GM19025 (cell line): ENCODE results near the gene CBR1.
"Not testable (repeated sequence)": the region's sequence is repeated elsewhere in the genome, so short reads cannot be mapped to it uniquely, and the experiment has no call there.

Source experiments
- ATAC-seq: cut with Tn5 transposase; IDR thresholded peaks from one replicate; pipeline ENCODE4 v1.9.1; 2021; ENCODE audit warnings: mild to moderate bottlenecking, low read depth, moderate library complexity; ENCODE audit not compliant: unreplicated experiment

Gene CBR1

DNA sequence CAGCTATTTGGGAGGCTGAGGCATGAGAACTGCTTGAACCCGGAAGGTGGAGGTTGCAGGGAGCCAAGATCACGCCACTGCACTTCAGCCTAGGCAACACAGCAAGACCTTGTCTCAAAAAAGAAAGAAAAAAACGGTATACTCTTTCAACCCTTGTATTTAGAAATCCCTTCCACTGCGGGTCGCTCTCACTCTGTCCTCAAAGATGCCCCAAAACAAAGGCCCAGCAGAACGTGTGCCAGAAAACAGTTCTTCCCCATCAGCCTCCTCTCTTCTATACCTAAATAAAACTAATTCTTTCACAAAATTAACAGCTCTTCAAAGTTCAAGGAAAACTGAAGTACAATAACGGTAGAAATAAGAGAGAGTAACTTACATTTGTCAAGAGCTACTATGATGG lies 22.7 kb upstream of the CBR1 start:
- no peak for ATAC-seq

DNA sequence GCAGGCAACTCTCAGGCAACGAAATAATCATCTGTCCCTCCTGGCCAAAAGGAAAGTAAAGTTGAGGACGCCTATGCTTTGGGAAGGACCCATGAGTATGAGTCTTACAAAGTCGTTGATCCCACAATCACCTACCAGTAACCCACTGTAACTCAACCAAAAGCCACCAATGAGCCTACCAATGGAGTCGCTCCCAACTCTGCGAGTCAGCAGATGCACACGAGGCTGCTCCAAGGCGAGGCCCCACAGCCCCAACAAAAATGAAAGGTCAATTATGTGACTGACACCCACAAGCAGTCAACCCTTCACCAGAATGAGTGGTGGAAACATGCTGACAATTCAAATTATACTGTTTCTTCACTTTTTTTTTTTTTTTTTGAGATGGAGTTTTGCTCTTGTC lies 21.5 kb upstream of the CBR1 start:
- no peak for ATAC-seq

- ATAC-seq, result no peak
These were observed 16.7 kb upstream of the CBR1 start for GRCh38 chr21:36052860-36053714.

DNA sequence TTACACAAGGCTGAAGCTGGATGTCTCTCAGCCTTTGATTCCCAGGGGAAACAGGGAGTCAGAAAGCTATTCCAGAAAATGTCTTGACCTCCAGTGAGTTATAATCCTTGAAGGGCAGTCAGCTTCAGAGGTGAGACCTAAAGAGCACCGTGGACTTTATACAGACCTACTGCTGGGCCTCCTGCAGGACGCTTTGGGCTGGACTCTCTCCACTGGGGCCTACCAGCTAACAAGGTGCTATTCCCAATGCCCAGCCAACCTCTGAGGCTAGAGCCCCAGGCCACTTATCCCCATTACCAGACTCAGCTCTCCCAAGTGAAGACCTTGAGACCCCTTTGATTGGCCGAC lies 16.1 kb upstream of the CBR1 start:
- ATAC-seq, result no peak

GRCh38 chr21:36055551-36055950 lies 14.3 kb upstream of the CBR1 start:
- no peak for ATAC-seq

DNA sequence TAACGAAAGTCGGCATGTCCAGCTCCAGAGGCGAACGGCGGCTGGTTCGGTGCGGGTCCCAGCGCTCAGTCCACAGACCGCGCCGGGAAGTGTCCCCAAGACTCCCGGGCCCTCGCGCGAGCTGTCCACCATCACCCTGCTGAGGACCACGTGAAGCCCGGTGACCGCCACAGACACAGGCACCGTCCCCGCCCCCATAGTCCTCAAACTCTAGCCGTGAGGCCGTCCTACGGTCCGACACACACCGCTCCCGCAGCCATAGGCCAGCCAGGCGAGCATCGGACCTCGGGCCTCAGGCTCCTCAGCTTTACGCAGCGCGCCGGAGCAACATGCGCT lies 10.0 kb upstream of the CBR1 start:
- peak; percentile 41 for ATAC-seq

GRCh38 chr21:36060159-36060921 lies 9.5 kb upstream of the CBR1 start, which contains the start of gene SETD4:
Gene SETD4 (minus strand): TSS chr21:36060526. CDS start chr21:36058888, 1,638 bp downstream.
- ATAC-seq, result peak; percentile 89

DNA sequence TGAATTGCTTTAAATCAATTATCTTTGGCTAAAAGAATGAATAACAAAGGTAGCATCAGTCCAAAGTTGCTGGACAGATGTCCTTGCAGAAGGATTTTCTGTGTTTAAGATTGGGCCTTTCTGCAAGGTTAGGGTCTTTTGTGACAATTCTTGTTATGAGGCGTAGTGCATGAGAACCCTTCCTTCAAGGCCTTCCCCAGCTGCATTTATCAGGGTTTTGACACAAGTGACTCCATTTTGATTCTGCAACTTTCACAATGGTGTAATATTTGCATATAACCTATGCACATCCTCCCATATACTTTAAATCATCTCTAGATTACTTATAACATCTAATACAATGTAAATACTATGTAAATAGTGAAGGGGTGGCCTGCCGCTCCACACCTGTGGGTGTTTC lies 8.4 kb upstream of the CBR1 start:
- ATAC-seq, result no peak

DNA sequence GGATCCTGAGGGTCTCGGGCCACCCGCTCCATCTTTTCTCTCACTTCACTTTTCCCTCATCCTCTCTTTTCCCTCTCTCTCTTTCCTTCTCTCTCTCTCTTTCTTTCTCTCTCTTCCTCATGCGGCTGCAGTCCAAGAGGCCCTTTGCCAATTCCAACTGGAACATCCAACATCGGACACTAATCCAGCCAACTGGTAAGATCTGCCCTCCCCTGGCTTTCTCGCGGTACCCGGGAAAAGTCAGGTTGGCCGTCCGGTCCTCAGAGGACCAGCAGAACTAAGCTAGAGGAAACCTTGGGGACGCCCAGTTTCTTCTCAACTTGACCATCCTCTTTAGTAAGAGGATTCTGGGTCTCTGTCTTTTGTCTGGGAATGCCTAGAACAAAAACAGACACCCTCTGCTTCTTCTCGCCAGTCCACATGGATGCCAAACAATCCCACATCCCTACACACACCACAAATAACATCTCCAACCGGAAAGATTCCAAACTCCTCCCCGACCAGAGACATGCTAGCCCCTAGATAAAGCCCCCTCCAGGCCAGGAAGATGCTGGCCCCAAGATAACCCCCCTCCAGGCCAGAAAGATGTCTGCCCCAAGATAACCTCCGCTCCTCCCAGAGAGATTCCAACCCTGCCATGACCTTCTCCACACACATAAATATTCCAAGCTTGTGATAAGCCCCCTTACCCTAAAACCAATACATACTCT lies 6.3 kb upstream of the CBR1 start:
- ATAC-seq, result no peak

- no peak for ATAC-seq
These were observed 5.8 kb upstream of the CBR1 start for GRCh38 chr21:36064085-36064460.

- no peak for ATAC-seq
These were observed 4.3 kb upstream of the CBR1 start for GRCh38 chr21:36065497-36066036.

GRCh38 chr21:36068748-36069398 lies 951 bp upstream of the CBR1 start:
- ATAC-seq, result no peak

- ATAC-seq, result no peak
These were observed 1.2 kb downstream of the CBR1 start for GRCh38 chr21:36070999-36071398.

GRCh38 chr21:36072453-36073162 lies 2.8 kb downstream of the CBR1 start:
- ATAC-seq, result no peak

GRCh38 chr21:36073181-36073580 lies 3.4 kb downstream of the CBR1 start:
- ATAC-seq, result no peak

GRCh38 chr21:36073911-36074310 lies 4.1 kb downstream of the CBR1 start:
- ATAC-seq, result not testable (repeated sequence)

DNA sequence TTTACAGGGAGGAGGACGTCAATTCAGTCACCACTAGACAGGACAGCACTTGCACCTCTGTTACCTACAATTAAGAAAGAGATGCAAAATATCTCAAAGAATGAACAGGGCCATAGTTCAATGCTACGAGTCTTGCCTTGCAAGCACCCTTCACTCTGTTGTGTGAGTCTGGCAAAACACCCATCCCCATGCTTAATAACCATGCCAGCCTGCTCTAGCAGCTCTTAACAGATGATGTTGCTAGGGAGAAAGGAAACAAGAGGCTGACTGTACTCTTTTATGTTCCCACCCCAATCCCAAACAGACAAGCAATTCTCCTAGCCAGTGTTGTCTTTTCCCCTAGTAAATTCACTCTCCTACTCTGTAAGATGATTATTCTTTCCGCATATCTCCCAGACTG lies 5.3 kb downstream of the CBR1 start:
- ATAC-seq, result no peak

DNA sequence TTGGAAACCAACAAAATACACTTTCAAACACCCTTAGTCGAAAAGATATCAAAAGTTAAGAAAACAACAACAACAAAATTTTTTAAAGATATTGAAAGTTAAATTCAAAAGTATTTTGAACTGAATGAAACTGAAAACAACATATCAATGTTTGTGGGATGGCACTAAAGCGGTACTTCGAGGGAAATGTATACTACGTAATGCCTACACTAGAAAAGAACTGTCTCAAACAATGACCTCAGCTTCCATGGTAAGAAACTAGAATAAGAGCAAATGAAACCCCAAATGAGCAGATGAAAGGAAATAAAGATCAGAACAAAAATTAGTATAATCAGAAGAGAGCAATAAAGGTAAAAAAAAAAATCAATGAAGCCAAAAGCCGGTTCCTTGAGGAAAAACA lies 6.1 kb downstream of the CBR1 start:
- ATAC-seq, result no peak

DNA sequence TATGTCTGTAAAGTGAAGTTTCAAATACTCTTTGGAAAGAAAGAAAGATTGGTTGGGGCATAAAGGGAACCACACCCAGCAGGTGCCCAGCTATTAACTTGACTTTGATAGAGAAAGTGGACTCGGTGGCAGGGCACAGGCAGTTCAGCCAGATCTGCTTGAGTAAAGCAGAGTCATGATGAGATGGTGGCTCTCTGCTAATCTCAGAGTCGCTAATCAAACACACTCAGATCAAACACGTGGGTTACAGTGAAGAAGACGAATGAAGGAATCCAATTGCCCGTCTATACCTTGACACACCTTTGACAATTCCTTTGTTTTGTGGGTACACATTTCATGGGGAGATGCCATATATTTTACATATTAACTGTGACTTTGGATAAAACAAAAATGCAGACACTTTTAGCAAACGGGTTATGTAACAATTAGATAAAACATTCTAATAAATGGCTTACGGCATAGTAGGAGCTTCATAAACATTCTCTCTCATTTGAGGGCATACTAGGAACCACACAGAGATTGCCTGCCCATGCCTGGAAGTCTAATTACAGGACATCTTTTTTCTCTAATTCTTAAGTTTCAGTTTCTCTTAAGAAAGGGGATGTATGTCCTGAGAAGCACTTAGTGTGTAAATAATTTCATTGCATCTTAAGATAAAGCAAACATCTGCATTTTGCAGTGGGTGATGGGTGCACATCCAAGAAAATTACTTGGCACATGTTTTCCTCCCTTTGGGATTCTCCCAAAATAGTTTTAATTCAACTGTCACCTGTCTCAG lies 7.2 kb downstream of the CBR1 start:
- no peak for ATAC-seq
